Neural cell (in vitro differentiated cells): ENCODE results near the gene ACO2. TPM values are rescaled to one million over a fixed set of nuclear protein-coding genes. Genes with fewer than 3 reads are reported as not detected.

Experiments used
- H2AFZ ChIP-seq: fragments of 200-600, 300-800 bp; sonication (generic), shearing (Covaris generic); 2 replicates; pipeline ENCODE4 v1.6.0; 2014; ENCODE audit warnings: low read depth, mild to moderate bottlenecking, antibody characterized with exemption, low read length, moderate library complexity
- H3F3A ChIP-seq: fragments of 200-600 bp; shearing (Covaris generic); 2 replicates; pipeline ENCODE4 v1.6.1; 2016; ENCODE audit warnings: mild to moderate bottlenecking, moderate library complexity, mixed read lengths, antibody characterized with exemption, low read length; ENCODE audit not compliant: insufficient read depth, poor library complexity, severe bottlenecking
- H3K27ac ChIP-seq: fragments of 200-600, 300-800 bp; sonication (generic), shearing (Covaris generic); 2 replicates; pipeline ENCODE4 v1.5.1; 2014; ENCODE audit warnings: mild to moderate bottlenecking, low read length, moderate library complexity
- H3K27me3 ChIP-seq: fragments of 300-800, 200-600 bp; sonication (generic), shearing (Covaris generic); 2 replicates; pipeline ENCODE4 v1.6.0; 2014; ENCODE audit warnings: mild to moderate bottlenecking, low read depth, low read length, moderate library complexity; ENCODE audit not compliant: insufficient read depth
- H3K36me3 ChIP-seq: fragments of 300-800, 200-600 bp; sonication (generic), shearing (Covaris generic); 2 replicates; pipeline ENCODE4 v1.5.1; 2014; ENCODE audit warnings: mild to moderate bottlenecking, antibody characterized with exemption, low read length, moderate library complexity; ENCODE audit not compliant: insufficient read depth
- H3K4me2 ChIP-seq: fragments of 300-800, 200-600 bp; sonication (generic), shearing (Covaris generic); 2 replicates; pipeline ENCODE4 v1.6.0; 2014; ENCODE audit warnings: mild to moderate bottlenecking, low read length
- H3K4me3 ChIP-seq: fragments of 300-800, 200-600 bp; sonication (generic), shearing (Covaris generic); 2 replicates; pipeline ENCODE4 v1.5.1; 2014; ENCODE audit warnings: mild to moderate bottlenecking, low read length, moderate library complexity
- H3K79me2 ChIP-seq: fragments of 200-600 bp; shearing (Covaris generic); replicated peaks from 2 replicates; pipeline ENCODE4 v1.6.0; 2014; ENCODE audit warnings: mild to moderate bottlenecking, low read length, moderate library complexity; ENCODE audit not compliant: insufficient read depth
- H3K9ac ChIP-seq: fragments of 300-800, 200-600 bp; sonication (generic), shearing (Covaris generic); 2 replicates; pipeline ENCODE4 v1.6.1; 2016; ENCODE audit warnings: mild to moderate bottlenecking, low read length, mixed read lengths
- H3K9me2 ChIP-seq: fragments of 200-600 bp; shearing (Covaris generic); 2 replicates; pipeline ENCODE4 v1.6.1; 2016; ENCODE audit warnings: mild to moderate bottlenecking, low read length, mixed read lengths; ENCODE audit not compliant: insufficient read depth
- H3K9me3 ChIP-seq: fragments of 200-600, 300-800 bp; sonication (generic), shearing (Covaris generic); 2 replicates; pipeline ENCODE4 v1.6.1; 2016; ENCODE audit warnings: mild to moderate bottlenecking, mixed run types, low read length, moderate library complexity, mixed read lengths
- H4K20me1 ChIP-seq: fragments of 200-600 bp; shearing (Covaris generic); 2 replicates; pipeline ENCODE4 v1.6.1; 2016; ENCODE audit warnings: mild to moderate bottlenecking, mixed run types; ENCODE audit not compliant: insufficient read depth
- CTCF ChIP-seq: fragments of 450-650 bp; IDR thresholded peaks from 2 replicates; pipeline ENCODE4 v1.5.1; 2014; ENCODE audit warnings: antibody characterized with exemption, mild to moderate bottlenecking, moderate library complexity; ENCODE audit not compliant: poor library complexity, severe bottlenecking
- EP300 ChIP-seq: fragments of 450-650 bp; conservative IDR thresholded peaks from 2 replicates; pipeline ENCODE4 v1.6.1; 2014; ENCODE audit warnings: antibody characterized with exemption, mild to moderate bottlenecking, moderate library complexity; ENCODE audit not compliant: poor library complexity, severe bottlenecking
- EZH2 ChIP-seq: fragments of 200-600, 300-800 bp; shearing (Covaris generic), sonication (generic); IDR thresholded peaks from 2 replicates; pipeline ENCODE4 v1.6.1; 2014; ENCODE audit warnings: antibody characterized with exemption, low read length, borderline replicate concordance, mild to moderate bottlenecking; ENCODE audit not compliant: insufficient read depth, poor library complexity, severe bottlenecking
- MXI1 ChIP-seq: fragments of 450-650 bp; conservative IDR thresholded peaks from 2 replicates; pipeline ENCODE4 v1.6.1; 2014; ENCODE audit warnings: antibody characterized with exemption, mild to moderate bottlenecking; ENCODE audit not compliant: poor library complexity, severe bottlenecking
- POLR2AphosphoS5 ChIP-seq: IDR thresholded peaks from 2 replicates; pipeline ENCODE4 v1.6.1; 2012
- RAD21 ChIP-seq: fragments of 450-650 bp; conservative IDR thresholded peaks from 2 replicates; pipeline ENCODE4 v1.6.1; 2014; ENCODE audit warnings: antibody characterized with exemption, mild to moderate bottlenecking, moderate library complexity
- REST ChIP-seq: IDR thresholded peaks from 2 replicates; pipeline ENCODE4 v1.6.1; 2012; ENCODE audit warnings: borderline replicate concordance
- SMC3 ChIP-seq: fragments of 450-650 bp; conservative IDR thresholded peaks from 2 replicates; pipeline ENCODE4 v1.6.1; 2014; ENCODE audit warnings: antibody characterized with exemption, mild to moderate bottlenecking, moderate library complexity; ENCODE audit not compliant: poor library complexity
- TAF1 ChIP-seq: IDR thresholded peaks from 2 replicates; pipeline ENCODE4 v1.6.1; 2012; ENCODE audit warnings: low read depth
- polyA plus RNA-seq: library from polyadenylated mRNA; depleted of rRNA; stranded (reverse); fragments of >200 nt; gene quantifications from 2 replicates; pipeline ENCODE4 v1.2.3, GENCODE V29; 2014

Gene ACO2
- polyA plus RNA-seq, 1 donor from 2014 or later, result 72.3 TPM

DNA sequence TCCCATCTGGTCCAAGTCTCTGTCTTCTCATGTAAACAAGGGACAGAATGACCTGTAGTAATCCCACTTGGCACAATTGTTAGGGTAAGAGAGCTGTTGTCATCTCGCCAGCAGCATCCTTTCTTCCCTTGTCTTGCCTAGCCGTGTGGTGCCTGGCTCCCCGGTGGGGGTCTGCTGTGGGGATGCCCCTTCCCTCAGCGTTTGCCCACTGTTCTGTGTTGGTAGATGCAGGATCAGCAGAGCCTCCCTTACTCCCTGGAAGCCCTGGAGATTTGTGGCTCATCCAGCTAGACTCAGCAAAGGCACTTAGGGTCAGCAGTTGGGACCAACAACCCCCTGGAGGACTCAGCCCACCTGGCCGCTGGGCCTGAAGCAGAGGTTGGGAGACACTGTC, 13.0 kb downstream of the ACO2 start:
- H3K9me3 ChIP-seq, result no peaks in the 10 kb centered on the region
- H3K79me2 ChIP-seq, result peaks cover 61% of the 10 kb centered on the region
- H3K27ac ChIP-seq, result peak overlapping the region; percentile 98
- H2AFZ ChIP-seq, result no peak overlapping the region
- no peak overlapping the region for H3K4me3 ChIP-seq
- H3K9me2 ChIP-seq, result no peaks in the 10 kb centered on the region
- no peaks in the 10 kb centered on the region for H4K20me1 ChIP-seq
- H3K4me2 ChIP-seq, result no peak overlapping the region
- no peaks in the 10 kb centered on the region for H3K27me3 ChIP-seq
- TF ChIP-seq EZH2, result no peak
- no peak for TF ChIP-seq RAD21
- TF ChIP-seq CTCF, result no peak
- TF ChIP-seq MXI1, result no peak
- peaks cover 4% of the 10 kb centered on the region for H3F3A ChIP-seq
- H3K36me3 ChIP-seq, result no peaks in the 10 kb centered on the region
- H3K9ac ChIP-seq, result no peak overlapping the region

- H3K79me2 ChIP-seq, result peaks cover 64% of the 10 kb centered on the region
- no peaks in the 10 kb centered on the region for H3K9me3 ChIP-seq
- no peaks in the 10 kb centered on the region for H3K27me3 ChIP-seq
- no peak overlapping the region for H3K9ac ChIP-seq
- H3K36me3 ChIP-seq, result no peaks in the 10 kb centered on the region
- no peak overlapping the region for H3K4me3 ChIP-seq
- no peak overlapping the region for H2AFZ ChIP-seq
- no peak overlapping the region for H3K4me2 ChIP-seq
- H3K9me2 ChIP-seq, result no peaks in the 10 kb centered on the region
- no peaks in the 10 kb centered on the region for H4K20me1 ChIP-seq
- peak overlapping the region; percentile 98 for H3K27ac ChIP-seq
- H3F3A ChIP-seq, result peaks cover 4% of the 10 kb centered on the region
- TF ChIP-seq MXI1, result no peak
- TF ChIP-seq POLR2AphosphoS5, result no peak
- TF ChIP-seq CTCF, result no peak
- TF ChIP-seq REST, result no peak
- TF ChIP-seq RAD21, result no peak
- TF ChIP-seq EZH2, result no peak
- TF ChIP-seq SMC3, result no peak
- no peak for TF ChIP-seq TAF1
- TF ChIP-seq EP300, result no peak
These were observed 13.5 kb downstream of the ACO2 start for GRCh38 chr22:41482319-41482935.
